B cell (primary cell): ENCODE data around the gene ACAD11.

Experiments used
- EZH2 ChIP-seq: IDR thresholded peaks from 2 replicates; pipeline ENCODE4 v1.6.1; 2012; ENCODE audit warnings: borderline replicate concordance, low read depth, mild to moderate bottlenecking, moderate library complexity, low read length; ENCODE audit not compliant: insufficient read depth, poor library complexity, severe bottlenecking
- TF ChIP-seq, protein P1 (sequence below): fragments of 200-600 bp; IDR thresholded peaks from one replicate; pipeline ENCODE4 v1.8.0; 2022; ENCODE audit warnings: antibody characterized with exemption, mild to moderate bottlenecking

DNA sequence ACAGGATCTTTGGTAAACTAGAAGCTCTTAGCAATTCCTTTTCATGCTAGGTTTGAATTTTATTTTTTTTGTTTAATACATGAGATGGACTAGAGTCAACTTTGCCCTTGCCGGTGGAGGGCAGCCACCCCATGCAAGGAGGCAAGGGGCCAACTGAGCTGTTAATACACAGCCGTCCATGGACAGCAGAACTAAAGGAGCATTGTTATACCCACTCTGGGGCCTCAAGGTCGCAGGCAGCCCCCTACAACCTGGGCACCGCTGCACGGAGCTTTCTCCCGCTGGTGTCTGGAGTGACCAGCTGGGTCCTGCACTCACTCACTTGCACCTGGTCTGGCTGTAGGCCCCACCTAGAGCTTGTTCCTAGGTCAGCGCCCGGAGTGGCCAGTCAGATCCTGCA is 110.4 kb downstream of the ACAD11 start:
- TF ChIP-seq, protein P1, sequence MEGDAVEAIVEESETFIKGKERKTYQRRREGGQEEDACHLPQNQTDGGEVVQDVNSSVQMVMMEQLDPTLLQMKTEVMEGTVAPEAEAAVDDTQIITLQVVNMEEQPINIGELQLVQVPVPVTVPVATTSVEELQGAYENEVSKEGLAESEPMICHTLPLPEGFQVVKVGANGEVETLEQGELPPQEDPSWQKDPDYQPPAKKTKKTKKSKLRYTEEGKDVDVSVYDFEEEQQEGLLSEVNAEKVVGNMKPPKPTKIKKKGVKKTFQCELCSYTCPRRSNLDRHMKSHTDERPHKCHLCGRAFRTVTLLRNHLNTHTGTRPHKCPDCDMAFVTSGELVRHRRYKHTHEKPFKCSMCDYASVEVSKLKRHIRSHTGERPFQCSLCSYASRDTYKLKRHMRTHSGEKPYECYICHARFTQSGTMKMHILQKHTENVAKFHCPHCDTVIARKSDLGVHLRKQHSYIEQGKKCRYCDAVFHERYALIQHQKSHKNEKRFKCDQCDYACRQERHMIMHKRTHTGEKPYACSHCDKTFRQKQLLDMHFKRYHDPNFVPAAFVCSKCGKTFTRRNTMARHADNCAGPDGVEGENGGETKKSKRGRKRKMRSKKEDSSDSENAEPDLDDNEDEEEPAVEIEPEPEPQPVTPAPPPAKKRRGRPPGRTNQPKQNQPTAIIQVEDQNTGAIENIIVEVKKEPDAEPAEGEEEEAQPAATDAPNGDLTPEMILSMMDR: no peak
- no peak for TF ChIP-seq EZH2
